ENCODE results near the gene GRK7.

DNA sequence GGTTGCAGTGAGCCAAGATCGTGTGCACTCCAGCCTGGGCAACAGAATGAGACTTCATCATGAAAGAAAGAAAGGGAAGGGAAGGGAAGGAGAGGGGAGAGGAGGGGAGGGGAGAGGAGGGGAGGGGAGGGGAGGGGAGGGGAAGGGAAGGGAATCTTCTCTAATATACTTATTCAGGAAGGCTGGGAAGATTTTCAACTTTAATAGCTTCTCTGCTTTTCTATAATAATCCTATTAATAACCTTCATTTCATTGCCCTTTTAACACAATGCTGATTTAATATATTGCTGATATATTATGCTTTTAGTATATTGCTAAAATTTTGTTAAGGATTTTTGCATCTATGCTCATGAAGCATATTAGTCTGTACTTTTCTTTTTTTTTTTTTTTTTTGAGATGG, 48.5 kb upstream of the GRK7 start:
- TF ChIP-seq CEBPB (tag; IDR thresholded peaks at IDR 0.05): no peak
- TF ChIP-seq SRF (CRISPR knock-in tag; IDR thresholded peaks at IDR 0.05): no peak
- TF ChIP-seq, protein P1, sequence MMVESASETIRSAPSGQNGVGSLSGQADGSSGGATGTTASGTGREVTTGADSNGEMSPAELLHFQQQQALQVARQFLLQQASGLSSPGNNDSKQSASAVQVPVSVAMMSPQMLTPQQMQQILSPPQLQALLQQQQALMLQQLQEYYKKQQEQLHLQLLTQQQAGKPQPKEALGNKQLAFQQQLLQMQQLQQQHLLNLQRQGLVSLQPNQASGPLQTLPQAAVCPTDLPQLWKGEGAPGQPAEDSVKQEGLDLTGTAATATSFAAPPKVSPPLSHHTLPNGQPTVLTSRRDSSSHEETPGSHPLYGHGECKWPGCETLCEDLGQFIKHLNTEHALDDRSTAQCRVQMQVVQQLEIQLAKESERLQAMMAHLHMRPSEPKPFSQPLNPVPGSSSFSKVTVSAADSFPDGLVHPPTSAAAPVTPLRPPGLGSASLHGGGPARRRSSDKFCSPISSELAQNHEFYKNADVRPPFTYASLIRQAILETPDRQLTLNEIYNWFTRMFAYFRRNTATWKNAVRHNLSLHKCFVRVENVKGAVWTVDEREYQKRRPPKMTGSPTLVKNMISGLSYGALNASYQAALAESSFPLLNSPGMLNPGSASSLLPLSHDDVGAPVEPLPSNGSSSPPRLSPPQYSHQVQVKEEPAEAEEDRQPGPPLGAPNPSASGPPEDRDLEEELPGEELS (CRISPR knock-in tag; IDR thresholded peaks at IDR 0.05; ENCODE audit: borderline replicate concordance): no peak
- no peak for TF ChIP-seq CHCHD3 (CRISPR knock-in tag; IDR thresholded peaks at IDR 0.05)
- TF ChIP-seq, protein P2, sequence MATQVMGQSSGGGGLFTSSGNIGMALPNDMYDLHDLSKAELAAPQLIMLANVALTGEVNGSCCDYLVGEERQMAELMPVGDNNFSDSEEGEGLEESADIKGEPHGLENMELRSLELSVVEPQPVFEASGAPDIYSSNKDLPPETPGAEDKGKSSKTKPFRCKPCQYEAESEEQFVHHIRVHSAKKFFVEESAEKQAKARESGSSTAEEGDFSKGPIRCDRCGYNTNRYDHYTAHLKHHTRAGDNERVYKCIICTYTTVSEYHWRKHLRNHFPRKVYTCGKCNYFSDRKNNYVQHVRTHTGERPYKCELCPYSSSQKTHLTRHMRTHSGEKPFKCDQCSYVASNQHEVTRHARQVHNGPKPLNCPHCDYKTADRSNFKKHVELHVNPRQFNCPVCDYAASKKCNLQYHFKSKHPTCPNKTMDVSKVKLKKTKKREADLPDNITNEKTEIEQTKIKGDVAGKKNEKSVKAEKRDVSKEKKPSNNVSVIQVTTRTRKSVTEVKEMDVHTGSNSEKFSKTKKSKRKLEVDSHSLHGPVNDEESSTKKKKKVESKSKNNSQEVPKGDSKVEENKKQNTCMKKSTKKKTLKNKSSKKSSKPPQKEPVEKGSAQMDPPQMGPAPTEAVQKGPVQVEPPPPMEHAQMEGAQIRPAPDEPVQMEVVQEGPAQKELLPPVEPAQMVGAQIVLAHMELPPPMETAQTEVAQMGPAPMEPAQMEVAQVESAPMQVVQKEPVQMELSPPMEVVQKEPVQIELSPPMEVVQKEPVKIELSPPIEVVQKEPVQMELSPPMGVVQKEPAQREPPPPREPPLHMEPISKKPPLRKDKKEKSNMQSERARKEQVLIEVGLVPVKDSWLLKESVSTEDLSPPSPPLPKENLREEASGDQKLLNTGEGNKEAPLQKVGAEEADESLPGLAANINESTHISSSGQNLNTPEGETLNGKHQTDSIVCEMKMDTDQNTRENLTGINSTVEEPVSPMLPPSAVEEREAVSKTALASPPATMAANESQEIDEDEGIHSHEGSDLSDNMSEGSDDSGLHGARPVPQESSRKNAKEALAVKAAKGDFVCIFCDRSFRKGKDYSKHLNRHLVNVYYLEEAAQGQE (IDR thresholded peaks at IDR 0.05; ENCODE audit: borderline replicate concordance): no peak
- TF ChIP-seq, protein P2 (CRISPR knock-in tag; IDR thresholded peaks at IDR 0.05; ENCODE audit: low read depth): no peak
- no peak for TF ChIP-seq ZNF217 (CRISPR knock-in tag; IDR thresholded peaks at IDR 0.05)
- TF ChIP-seq, protein P3, sequence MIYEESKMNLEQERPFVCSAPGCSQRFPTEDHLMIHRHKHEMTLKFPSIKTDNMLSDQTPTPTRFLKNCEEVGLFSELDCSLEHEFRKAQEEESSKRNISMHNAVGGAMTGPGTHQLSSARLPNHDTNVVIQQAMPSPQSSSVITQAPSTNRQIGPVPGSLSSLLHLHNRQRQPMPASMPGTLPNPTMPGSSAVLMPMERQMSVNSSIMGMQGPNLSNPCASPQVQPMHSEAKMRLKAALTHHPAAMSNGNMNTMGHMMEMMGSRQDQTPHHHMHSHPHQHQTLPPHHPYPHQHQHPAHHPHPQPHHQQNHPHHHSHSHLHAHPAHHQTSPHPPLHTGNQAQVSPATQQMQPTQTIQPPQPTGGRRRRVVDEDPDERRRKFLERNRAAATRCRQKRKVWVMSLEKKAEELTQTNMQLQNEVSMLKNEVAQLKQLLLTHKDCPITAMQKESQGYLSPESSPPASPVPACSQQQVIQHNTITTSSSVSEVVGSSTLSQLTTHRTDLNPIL (CRISPR knock-in tag; IDR thresholded peaks at IDR 0.05): no peak
- TF ChIP-seq, protein P4, sequence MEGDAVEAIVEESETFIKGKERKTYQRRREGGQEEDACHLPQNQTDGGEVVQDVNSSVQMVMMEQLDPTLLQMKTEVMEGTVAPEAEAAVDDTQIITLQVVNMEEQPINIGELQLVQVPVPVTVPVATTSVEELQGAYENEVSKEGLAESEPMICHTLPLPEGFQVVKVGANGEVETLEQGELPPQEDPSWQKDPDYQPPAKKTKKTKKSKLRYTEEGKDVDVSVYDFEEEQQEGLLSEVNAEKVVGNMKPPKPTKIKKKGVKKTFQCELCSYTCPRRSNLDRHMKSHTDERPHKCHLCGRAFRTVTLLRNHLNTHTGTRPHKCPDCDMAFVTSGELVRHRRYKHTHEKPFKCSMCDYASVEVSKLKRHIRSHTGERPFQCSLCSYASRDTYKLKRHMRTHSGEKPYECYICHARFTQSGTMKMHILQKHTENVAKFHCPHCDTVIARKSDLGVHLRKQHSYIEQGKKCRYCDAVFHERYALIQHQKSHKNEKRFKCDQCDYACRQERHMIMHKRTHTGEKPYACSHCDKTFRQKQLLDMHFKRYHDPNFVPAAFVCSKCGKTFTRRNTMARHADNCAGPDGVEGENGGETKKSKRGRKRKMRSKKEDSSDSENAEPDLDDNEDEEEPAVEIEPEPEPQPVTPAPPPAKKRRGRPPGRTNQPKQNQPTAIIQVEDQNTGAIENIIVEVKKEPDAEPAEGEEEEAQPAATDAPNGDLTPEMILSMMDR (IDR thresholded peaks at IDR 0.05 in 2 of 3, conservative IDR thresholded peaks at IDR 0.05 in 1 of 3; ENCODE audit: insufficient read depth in 2 of 3, low read depth in 1 of 3, low read length in 3 of 3): no peak
- no peak for TF ChIP-seq HEY1 (CRISPR knock-in tag; IDR thresholded peaks at IDR 0.05; ENCODE audit: borderline replicate concordance)

Measured in K562 (cell line).